Umbilical cord (tissue), 2 donors: ENCODE measurements around the gene C2orf76. TPM values are rescaled to one million over a fixed set of nuclear protein-coding genes. Genes with fewer than 3 reads are reported as not detected.
A peak's percentile ranks its signal among the peaks of the same experiment; 100 is the strongest.

ENCODE experiments used
- DNase-seq: peaks from one replicate; pipeline ENCODE4 v3.0.0-alpha.2; 2015; ENCODE audit warnings: low spot score
- total RNA-seq: library from RNA; depleted of rRNA; stranded (reverse); fragments of >200 nt; gene quantifications from one replicate; pipeline ENCODE4 v1.2.3, GENCODE V29; 2014; ENCODE audit warnings: low replicate concordance; ENCODE audit not compliant: insufficient read depth

The C2orf76 gene
- total RNA-seq, 1 donor from 2014 or later = 12.8 TPM

DNA sequence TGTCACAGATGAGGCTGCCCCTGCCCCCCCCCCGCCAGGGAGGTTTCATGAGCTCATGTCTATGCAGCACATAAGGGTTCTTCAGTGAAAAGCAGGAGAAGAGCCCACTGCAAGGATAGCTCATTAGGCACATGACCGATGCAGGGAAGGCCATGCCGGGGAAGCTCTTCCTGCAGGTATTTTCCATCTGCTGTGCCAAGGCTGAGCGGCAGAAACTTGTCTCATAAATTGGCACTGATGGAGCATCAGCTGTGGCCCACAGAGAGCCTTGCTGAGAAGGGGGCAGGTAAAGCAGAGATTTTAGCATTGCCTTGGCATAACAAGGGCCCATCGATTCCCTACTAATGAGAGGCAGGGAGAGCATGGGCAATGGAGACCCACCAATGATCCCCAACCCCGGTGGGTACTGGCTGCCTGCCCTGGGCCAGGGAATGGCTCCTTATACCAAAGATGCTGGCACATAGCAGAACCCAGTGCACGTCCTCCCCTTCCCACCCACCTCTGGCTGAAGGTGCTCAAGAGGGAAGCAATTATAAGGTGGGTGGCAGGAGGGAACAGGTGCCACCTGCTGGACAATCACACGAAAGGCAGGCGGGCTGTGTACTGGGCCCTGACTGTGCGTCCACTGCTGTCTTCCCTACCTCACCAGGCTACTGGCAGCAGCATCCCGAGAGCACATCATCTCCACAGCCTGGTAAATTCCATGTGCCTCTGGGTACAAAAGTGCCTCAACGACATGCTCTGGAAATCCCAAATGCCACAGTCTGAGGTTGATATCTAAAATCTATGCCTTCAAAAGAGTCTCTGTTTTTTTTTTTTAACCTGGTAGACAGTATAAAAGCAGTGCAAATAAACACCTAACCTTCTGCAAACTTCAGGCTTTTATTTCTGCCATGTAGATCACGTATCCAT is 101.6 kb downstream of the C2orf76 start:
- no peak for DNase-seq

DNA sequence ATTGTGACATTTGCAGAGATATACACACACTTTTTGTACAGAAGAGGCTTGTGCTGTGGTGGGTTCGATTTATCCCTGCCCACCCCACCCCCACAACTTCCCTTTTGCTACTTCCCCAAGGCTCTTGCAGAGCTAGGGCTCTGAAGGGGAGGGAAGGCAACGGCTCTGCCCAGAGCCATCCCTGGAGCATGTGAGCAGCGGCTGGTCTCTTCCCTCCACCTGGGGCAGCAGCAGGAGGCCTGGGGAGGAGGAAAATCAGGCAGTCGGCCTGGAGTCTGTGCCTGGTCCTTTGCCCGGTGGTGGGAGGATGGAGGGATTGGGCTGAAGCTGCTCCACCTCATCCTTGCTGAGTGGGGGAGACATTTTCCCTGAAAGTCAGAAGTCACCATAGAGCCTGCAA is 103.0 kb downstream of the C2orf76 start:
- DNase-seq = no peak

DNA sequence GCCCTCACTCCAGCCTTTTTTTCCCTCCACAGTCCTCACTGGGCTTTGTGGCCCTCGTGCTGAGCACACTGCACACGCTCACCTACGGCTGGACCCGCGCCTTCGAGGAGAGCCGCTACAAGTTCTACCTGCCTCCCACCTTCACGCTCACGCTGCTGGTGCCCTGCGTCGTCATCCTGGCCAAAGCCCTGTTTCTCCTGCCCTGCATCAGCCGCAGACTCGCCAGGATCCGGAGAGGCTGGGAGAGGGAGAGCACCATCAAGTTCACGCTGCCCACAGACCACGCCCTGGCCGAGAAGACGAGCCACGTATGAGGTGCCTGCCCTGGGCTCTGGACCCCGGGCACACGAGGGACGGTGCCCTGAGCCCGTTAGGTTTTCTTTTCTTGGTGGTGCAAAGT is 103.6 kb downstream of the C2orf76 start:
- DNase-seq = no peak

DNA sequence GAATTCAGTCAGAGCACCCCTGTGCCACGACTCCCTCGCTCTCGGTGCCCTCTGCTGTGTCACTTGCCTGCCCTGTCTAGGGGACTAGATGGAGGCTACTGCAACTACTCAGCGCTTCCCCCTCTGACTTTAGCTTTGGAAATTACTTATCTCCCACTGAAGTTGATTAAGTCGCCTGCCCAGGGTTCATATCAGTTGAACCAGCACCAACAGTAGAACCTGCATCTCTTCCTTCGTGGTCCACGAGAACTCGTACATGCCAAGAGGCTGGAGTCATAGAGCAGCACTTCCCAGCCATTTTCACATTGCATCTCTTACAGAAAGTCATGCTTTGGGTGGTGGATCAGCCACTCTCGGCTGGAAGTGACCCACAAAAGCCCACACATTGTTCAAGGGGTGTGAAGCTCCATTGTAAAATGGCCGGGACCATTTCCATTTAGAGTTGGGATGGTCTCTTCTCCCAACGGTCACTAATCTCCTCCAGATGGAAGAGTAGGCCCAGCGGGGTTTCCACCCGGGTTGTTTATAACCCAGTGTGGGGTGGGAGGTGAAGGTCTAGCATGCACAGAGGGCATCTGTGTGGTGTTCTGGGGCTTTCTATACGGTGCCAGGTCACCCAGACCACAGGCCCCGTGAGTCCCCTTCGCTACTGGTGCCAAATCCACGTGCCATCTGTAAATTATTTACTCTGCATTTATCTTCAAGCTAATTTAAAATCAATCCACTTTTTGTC is 105.0 kb downstream of the C2orf76 start:
- DNase-seq = no peak

DNA sequence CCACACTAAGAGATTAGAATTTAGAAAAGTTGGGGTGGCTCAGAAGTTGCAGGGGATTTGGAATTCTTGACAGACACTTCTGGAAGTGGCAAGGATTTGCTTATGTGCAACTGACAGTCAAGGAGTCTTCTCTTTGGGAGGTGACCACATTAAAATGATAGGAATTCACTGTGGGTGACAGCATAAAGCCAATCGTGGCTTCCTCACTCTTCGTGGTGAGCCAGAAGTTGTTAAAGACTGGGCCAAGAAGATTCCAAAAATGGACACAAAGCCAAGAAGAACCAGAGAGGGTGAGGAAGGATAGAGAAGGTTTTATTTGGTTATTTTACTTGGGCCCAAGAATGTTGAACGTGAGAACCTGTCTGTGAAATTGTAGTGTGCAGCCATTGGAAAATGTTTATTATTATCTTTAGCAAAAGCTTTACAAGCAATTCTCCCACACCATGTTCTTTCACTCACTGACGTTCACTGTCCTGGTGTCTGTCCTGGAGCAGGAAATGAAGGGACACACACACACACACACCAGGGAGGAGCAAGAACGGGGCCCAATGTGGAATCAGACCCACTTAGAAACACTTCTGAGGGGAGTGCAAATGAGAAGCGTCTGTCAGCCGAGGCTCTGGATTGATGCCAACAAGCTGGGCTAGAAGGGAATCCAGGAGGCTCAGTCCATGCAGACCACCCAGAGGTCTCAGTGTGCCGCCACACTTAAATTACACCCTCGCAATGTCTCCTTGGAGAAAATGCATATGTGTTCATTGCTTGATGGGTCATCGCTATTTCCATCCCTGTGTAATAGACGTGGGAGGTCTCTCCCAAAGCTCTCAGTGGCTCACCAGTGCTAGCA is 105.8 kb downstream of the C2orf76 start:
- no peak for DNase-seq

DNA sequence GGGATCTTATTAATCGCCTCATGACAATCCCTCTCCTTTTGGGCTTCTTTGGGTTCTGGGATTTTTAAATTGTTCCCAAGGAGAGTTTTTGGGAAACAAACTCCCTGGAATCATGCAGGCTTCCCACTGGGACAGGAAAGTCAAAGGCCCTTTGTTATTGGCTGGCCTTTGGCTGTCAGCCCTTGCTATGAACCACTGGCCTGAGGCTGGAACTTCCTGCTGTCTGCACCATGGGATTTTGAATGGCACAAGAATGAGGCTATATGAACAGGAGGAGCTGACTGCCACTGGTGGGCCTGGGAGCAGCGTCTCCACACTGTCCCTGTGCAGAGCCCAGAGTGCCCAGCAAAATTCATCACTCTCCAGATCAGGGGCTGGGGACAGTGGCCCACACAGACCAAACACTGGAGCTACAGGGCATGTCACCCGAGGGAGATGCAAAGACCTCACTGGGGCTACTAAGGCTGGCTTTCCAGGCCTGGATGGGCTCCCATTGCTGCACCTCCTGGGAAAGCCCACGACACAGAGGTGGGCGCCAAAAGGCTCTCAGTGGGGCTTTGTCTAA is 107.3 kb downstream of the C2orf76 start:
- no peak for DNase-seq

DNA sequence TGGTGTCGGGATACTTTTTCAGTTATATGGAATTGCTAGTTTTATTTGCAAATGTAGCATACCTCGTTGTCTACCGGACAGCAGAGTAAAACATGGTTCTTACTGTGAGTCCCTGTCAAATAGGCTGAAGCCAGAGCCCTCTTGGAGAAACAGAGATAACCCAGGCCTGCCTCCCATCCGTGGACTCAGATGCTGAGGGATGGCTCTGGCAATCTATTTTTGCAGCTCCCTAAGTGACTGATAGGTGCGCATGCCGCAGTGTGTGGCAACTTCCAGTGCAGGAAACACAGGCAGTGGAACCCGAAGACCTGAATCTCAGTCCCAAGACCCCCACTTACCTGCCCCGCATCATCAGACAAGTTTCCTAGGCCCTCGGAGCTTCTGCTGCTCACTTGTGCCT is 109.4 kb downstream of the C2orf76 start:
- DNase-seq = no peak

DNA sequence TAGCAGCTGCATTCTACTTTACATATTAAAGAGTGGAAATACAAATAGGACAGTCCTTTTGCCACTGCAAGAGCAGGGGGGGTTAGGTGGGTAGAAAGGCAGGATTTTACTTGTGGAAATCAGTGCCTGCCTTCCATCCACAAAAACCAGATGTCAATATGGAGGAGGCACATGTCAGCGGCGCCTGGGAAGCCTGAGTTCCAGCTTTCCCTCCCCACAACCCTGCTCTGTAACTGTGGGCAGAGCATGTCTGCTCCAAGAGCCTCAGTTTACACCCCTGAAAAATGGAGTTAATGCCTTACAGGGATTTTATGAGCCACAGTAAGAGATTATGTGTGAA is 110.1 kb downstream of the C2orf76 start:
- DNase-seq = no peak

DNA sequence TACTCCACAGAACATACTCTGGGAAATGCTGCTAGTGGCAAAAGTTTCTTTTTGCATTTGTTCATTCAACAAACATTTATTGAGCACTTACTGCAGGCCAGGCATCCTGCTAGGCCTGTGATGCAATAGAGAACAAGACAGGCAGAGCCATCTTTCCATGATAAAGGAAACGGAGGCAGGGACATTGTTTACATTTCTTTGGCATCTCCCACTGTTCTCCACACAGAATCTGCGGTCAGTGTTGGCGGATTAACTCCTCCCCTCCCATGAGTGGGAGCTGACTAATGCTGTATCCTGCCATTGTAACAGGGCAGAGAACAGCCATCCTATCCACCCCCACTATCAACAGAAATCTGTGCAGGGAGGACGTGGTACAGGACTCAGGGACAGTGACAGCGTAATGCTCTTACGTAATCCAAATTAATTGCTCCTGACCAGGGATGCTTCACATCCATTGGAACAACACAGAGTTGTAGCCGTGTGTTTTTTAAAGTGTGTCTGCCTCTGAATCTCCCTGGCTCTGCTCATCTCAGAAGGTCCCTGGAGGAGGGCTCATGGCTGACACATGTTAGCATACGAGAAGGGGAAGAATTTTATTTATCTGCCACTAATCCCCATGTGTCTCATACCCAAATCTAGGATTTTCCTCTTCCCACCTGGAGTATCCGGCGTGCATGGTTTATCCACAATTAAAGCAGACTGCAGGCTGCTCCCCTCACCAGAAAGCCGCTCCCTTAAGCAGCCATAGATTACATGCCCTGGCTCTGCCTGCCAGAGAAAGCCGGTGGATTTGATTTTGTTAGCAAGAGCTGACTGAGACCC is 110.7 kb downstream of the C2orf76 start:
- DNase-seq = peak; percentile 35

DNA sequence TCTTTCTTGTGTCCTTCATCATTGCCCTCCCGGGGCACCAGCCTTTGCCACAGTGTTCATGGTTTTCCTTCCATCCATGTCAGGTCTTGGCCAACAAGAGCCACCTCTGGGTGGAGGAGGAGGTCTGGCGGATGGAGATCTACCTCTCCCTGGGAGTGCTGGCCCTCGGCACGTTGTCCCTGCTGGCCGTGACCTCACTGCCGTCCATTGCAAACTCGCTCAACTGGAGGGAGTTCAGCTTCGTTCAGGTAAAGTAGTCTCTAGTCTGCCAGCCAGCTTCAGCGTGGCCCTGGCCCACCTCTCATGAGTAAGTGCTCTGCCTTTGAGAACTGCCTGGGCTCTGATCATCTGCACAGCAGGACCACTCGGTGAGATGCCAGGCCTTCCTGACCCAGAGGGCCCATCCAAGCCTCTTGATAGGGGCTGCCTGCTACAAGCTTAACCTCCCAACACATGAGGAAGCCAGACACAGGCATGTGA is 112.0 kb downstream of the C2orf76 start:
- DNase-seq = no peak

DNA sequence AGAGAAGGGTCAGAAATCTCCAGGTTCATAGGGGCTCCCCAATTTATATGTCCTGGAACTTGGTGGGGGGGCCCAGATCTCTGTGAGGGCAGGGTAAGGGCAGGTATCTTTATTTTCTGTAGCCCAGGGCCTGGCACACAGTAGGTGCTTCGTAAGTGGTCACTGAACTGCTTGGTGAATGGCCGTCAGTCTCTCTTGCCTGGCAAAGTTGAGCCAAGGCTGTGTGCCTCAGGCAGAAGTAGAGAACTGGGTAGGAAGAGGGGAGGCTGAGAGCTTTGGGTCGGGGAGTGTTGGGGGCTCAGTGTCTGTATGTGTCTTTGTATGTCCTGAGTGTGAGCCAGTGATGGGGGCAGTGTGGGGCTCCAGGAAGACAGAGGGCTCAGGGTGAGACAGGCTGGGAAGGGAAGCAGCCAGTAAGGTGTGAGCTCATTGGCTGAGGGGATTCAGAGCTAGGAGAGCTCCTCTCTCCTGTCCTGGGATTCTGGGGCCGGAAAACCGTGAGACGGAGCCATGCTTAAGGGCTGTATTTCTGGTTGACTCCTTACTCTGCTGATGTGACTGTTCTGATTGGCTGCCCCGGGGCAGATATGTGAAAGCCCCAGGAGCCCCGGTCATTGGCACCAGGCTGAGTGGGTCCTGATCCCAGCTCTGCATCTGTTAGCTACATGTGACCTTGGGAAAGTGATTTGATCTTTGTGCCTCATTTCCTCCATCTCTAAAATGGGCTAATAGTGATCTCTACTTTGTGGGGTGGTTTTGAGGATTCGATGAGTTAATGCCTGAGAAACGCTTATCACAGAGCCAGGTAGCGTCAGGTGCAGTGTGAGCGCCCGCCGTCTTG is 112.7 kb downstream of the C2orf76 start:
- DNase-seq = no peak

DNA sequence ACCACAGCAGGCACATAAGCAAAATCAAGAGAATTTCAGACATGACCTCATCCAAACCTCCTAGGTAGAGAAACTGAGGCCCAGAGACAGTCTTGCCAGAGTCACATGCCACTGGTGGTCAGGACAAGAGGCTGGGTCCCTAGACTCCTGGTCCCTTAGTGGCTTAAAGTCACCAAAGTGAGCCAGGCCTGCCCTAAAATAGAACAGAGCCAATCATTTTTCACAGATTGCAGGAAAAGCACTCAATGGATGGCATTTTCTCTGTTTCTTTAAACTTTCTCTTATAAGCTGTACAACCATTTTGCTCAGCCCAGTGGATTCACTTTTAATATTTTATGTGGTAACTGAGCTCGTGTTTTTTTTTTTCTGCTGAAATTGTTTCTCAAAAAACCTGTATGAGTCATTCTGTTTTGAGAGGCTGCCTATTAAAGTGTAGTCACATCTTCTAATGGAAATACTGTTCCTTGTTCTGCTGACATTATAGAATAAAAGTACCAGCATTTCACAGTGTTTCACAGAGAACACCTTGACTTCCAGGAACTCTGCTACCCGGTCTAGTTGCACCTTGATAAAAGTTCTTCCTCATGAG is 113.4 kb downstream of the C2orf76 start:
- no peak for DNase-seq

Other genes with a start within 250 kb of the C2orf76 start
- gene C1QL2, start 208.1 kb downstream of the C2orf76 start, total RNA-seq = 0.48 TPM
- gene STEAP3, start 143.0 kb downstream of the C2orf76 start, total RNA-seq = 2.6 TPM
- gene DBI, start 143 bp upstream of the C2orf76 start, total RNA-seq = 80.2 TPM
- not detected for gene TMEM37, start 65.0 kb upstream of the C2orf76 start, total RNA-seq
- gene SCTR, start 157.6 kb upstream of the C2orf76 start, total RNA-seq = 1.9 TPM
- 20.7 TPM for gene CFAP221, start 177.6 kb upstream of the C2orf76 start, total RNA-seq